ENCODE measurements around the gene LRRC17. TPM values are rescaled to one million over a fixed set of nuclear protein-coding genes. Genes with fewer than 3 reads are reported as not detected.

The LRRC17 gene
- polyA plus RNA-seq, 1 donor from 2014 or later = 6.7 TPM

GRCh38 chr7:102938679-102939078 is 25.9 kb downstream of the LRRC17 start:
- Histone ChIP-seq H3K79me2 (replicated peaks; ENCODE audit: insufficient read depth, low read length) (no peaks in the 10 kb centered on the region), H3K36me3 (ENCODE audit: insufficient read depth, low read length) (no peaks in the 10 kb centered on the region), H4K20me1 (ENCODE audit: insufficient read depth) (no peaks in the 10 kb centered on the region), H2AFZ (ENCODE audit: low read depth, low read length) (no peak overlapping the region), H3K9me2 (ENCODE audit: insufficient read depth, low read length) (no peaks in the 10 kb centered on the region), H3K27me3 (ENCODE audit: insufficient read depth, low read depth, low read length) (no peaks in the 10 kb centered on the region), H3K27ac (ENCODE audit: low read length) (no peak overlapping the region), H3K9ac (ENCODE audit: low read length) (no peak overlapping the region), H3K4me3 (ENCODE audit: low read length) (no peak overlapping the region), H3K4me2 (ENCODE audit: low read length) (no peak overlapping the region), H3F3A (ENCODE audit: insufficient read depth, low read length, poor library complexity, severe bottlenecking) (no peaks in the 10 kb centered on the region), H3K9me3 (ENCODE audit: low read length) (no peaks in the 10 kb centered on the region)
- TF ChIP-seq POLR2AphosphoS5 (IDR thresholded peaks at IDR 0.05) = no peak
- TF ChIP-seq, protein P1, sequence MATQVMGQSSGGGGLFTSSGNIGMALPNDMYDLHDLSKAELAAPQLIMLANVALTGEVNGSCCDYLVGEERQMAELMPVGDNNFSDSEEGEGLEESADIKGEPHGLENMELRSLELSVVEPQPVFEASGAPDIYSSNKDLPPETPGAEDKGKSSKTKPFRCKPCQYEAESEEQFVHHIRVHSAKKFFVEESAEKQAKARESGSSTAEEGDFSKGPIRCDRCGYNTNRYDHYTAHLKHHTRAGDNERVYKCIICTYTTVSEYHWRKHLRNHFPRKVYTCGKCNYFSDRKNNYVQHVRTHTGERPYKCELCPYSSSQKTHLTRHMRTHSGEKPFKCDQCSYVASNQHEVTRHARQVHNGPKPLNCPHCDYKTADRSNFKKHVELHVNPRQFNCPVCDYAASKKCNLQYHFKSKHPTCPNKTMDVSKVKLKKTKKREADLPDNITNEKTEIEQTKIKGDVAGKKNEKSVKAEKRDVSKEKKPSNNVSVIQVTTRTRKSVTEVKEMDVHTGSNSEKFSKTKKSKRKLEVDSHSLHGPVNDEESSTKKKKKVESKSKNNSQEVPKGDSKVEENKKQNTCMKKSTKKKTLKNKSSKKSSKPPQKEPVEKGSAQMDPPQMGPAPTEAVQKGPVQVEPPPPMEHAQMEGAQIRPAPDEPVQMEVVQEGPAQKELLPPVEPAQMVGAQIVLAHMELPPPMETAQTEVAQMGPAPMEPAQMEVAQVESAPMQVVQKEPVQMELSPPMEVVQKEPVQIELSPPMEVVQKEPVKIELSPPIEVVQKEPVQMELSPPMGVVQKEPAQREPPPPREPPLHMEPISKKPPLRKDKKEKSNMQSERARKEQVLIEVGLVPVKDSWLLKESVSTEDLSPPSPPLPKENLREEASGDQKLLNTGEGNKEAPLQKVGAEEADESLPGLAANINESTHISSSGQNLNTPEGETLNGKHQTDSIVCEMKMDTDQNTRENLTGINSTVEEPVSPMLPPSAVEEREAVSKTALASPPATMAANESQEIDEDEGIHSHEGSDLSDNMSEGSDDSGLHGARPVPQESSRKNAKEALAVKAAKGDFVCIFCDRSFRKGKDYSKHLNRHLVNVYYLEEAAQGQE (IDR thresholded peaks at IDR 0.05; ENCODE audit: borderline replicate concordance) = no peak
- no peak for TF ChIP-seq SMC3 (conservative IDR thresholded peaks at IDR 0.05; ENCODE audit: poor library complexity)
- TF ChIP-seq MXI1 (conservative IDR thresholded peaks at IDR 0.05; ENCODE audit: poor library complexity, severe bottlenecking) = no peak
- no peak for TF ChIP-seq EZH2 (IDR thresholded peaks at IDR 0.05; ENCODE audit: borderline replicate concordance, insufficient read depth, low read length, poor library complexity, severe bottlenecking)
- TF ChIP-seq EP300 (conservative IDR thresholded peaks at IDR 0.05; ENCODE audit: poor library complexity, severe bottlenecking) = no peak
- no peak for TF ChIP-seq CTCF (IDR thresholded peaks at IDR 0.05; ENCODE audit: poor library complexity, severe bottlenecking)
- no peak for TF ChIP-seq TAF1 (IDR thresholded peaks at IDR 0.05; ENCODE audit: low read depth)
- TF ChIP-seq RAD21 (conservative IDR thresholded peaks at IDR 0.05) = no peak

DNA sequence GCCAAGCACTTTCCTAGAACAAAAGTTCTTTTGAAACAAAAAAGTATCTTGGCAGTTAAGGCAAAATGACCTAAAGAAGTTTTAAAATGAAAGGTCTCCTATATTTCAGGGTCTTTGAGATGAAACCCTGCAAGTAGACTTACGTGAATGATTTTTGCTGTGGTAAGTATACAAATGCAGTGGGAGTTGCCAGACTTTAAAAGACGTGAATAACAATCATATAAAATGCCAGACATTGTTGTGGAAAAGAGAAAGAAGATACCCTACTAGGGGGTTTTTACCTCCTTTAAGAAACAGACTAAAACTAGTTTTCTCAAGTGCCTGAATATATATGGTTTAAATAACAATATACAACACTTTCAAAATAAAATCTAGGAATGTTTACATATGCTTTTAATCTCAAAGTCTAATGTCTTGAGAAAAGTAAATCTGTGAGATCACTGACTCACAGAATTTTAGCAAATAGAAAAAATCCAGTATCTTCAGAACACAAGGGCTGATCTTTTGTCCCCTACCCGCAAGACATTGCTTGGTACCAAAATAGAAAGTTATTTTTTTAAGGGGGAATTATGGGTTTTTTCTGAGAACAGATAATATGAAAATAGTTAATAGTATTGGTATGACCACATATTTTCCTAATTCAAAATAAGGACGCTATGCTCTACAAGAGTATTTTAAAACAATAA is 29.5 kb downstream of the LRRC17 start:
- Histone ChIP-seq H3K9me3 (ENCODE audit: low read length) (no peaks in the 10 kb centered on the region), H3K4me3 (ENCODE audit: low read length) (no peak overlapping the region), H3K27ac (ENCODE audit: low read length) (no peak overlapping the region), H3K9me2 (ENCODE audit: insufficient read depth, low read length) (no peaks in the 10 kb centered on the region), H3K36me3 (ENCODE audit: insufficient read depth, low read length) (no peaks in the 10 kb centered on the region), H3K9ac (ENCODE audit: low read length) (no peak overlapping the region), H4K20me1 (ENCODE audit: insufficient read depth) (no peaks in the 10 kb centered on the region), H3F3A (ENCODE audit: insufficient read depth, low read length, poor library complexity, severe bottlenecking) (no peaks in the 10 kb centered on the region), H3K79me2 (replicated peaks; ENCODE audit: insufficient read depth, low read length) (no peaks in the 10 kb centered on the region), H3K4me2 (ENCODE audit: low read length) (no peak overlapping the region), H2AFZ (ENCODE audit: low read depth, low read length) (no peak overlapping the region), H3K27me3 (ENCODE audit: insufficient read depth, low read depth, low read length) (no peaks in the 10 kb centered on the region)
- TF ChIP-seq MXI1 (conservative IDR thresholded peaks at IDR 0.05; ENCODE audit: poor library complexity, severe bottlenecking) = no peak
- no peak for TF ChIP-seq CTCF (IDR thresholded peaks at IDR 0.05; ENCODE audit: poor library complexity, severe bottlenecking)

Measured in neural cell (in vitro differentiated cells).